Stimulated activated CD4-positive, alpha-beta T cell treated with anti-CD3 and anti-CD28 coated beads, Interleukin-2, amount 100 ng/mL, for 24 hours (primary cell): Measurements from ENCODE around the gene CACNA1I.

Experiments
- DNase-seq, 2 donors: peaks; one replicate each; pipeline ENCODE4 v3.0.0-alpha.2; 2020

The CACNA1I gene

DNA sequence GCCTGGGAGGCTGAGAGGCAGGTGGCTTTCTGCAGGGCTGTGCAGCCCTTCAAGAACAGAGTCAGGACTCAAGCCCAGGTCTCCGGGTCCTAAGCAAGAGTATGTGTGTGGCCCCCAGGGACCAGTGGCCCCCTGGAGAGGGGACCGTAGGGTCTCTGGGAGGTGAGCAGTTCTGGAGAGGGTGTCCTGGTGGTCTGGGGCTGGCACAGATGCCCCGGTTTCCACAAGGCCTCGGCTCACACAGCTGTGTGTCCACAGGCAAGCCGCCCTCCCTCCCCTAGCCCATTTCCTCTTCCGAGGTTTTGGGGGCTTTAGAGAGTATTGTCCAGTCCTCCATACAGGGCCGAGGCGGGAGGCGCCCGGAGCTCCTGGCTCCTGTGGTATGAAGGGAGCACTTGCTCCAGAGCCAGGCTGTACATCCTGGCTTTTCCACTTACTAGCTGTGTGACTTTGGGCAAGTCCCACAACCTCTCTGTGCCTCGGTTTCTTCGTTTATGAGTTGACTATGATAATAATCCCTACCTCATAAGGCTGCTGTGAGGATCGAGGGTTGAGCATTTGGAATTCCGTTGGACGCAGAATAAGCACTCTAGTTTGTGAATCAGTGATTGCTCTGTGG, 34.6 kb upstream of the CACNA1I start:
- DNase-seq = no peak

DNA sequence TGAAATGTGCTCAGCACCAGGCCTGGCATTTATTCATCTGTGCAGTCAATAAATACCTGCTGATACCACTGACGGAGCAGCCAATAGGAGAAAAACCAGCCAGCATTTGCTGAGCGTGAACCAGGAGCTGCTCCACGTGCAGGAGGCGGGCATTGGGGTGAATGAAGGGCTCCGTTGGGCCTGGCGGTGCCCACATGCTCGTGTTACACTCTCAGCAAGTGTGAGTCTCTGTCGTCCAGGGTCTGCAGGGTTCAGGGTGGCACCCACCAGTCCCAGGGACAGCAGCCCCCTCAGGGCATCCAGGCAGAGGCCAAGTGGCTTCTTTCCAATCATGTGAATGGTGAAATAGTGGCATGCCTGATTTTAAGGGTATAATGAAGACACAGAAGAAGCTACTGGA, 33.8 kb upstream of the CACNA1I start:
- DNase-seq = no peak

DNA sequence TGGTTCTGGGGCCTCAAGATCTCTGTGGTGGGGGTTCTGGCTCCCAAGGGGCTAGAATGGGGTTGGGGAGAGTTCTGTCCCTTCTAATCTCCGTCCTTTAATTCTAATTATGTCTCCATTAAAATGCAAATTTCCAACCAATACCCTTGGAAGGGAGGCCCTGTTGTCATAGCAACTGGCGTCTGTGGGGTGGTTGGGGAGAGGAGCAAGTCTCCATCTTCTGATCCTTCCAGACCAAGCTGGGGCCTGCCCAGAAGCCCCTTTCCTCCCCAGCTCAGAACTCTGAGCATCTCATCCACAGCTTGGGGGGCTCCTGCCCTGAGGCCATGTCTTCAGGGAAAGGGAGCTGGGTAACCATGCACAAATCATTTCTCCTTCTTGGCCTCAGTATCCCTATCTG, 32.6 kb upstream of the CACNA1I start:
- no peak for DNase-seq

DNA sequence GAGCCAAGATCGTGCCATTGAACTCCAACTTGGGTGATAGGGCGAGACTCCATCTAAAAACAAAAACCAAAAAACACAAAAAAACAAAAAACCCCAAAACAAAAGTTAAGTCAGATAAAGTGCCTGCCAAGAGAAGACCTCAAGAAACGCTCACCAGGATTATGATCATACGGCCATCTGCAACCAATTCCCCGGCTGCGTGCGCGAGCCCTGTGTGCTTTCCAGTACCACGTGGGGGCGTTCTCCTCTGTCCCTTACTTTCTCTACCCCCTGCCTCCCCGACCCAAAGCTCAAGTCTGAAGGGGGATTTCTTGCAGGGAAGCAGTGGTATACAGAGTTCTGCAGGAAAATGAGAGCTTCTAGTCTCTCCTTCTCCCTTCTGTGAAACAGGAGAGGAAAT, 27.5 kb upstream of the CACNA1I start:
- DNase-seq = no peak

DNA sequence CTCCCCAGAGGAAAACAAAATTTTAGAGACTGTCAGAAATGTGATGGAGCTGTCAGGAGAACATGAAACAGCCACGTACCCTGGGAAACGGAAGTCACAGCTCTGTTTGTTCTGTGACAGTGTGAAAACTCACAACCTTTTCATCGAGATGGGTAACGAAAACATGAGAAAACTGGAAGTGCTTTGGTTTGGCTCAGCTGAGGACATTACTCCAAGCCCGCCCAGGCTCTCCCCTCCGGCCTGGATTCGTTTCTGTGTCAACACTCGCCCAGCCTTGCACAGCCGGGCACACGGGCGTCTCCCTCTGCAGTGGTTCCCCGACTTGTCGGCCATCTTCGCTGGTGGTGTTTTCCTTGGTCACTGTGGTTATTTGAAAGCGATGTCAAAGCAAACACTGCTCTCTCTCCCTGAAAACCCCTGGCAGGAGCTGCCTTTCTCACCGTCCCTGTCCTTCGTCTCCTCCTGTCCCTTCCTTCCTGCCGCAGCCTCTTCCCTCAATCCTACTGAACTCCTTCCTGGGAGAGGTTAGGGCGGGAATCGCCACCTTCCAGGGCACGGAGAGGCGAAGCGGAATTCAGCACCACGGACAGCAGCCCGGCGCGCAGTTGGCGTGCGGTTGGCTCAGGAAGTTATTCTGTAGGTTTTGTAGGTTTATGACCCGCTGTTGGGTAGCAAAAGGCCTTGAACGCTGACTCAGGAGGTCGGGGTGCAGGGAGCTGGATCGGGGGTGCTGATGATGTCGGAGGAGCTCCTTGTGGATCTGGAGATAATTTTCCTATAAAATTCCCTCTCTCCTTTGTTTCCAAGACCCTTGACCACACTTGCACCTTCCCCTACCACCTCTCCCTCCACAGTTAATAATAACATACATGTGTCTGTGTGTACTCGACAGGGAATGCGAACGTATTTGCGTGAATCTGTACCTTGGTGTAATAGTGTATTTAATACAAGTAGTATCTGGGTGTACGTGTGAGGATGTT, 24.9 kb upstream of the CACNA1I start:
- peak; percentile 77 to 80 for DNase-seq

DNA sequence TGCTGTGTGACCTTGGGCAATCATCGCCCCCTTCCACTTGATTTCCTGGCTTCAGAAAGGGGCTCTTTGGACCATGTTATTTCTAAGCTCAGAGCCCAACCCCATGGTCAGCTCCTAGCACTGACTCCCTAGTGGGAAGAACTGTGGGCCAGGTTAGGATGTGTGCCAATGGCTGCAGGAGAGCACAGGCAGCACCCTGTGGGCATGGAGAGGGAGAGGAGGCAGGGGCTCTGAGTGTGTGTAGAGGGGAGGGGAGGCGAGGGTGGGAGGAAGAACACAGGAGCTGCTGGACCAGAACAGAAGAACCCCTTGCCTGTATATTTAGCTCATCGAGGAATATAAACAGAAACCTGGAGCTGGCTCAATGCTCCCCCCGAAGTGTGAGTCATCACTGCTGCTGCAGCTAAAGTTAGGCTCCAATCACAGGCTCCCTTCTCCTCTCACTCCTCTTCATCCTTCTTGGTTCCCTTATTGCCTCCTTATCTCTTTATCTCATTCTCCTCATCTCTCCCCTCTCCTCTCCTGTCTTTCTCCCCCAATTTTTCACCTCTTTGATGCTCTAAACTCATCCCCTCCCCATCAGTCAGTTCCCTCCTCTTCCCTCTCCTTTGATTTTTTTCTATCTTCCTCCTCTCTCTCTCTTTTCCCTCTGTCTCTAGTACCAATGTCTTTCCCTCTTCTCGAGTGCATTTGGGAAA, 23.5 kb upstream of the CACNA1I start:
- DNase-seq = no peak

DNA sequence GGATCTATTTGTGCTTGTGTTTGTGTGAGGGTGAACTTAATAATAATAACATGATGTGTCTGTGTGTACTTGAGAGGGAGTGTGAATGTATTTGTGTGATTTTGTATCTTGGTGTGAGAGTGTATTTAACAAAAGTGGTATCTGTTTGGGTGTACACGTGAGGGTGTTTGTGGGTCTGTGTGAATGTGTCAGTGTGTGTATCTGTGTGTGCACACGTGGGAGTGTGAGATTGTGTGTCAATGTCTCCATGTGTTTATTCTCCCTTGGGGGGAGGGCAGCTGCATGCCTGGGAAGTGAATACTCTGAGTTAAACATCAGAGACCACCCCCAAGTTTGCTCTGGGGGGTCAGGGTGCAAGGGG, 23.0 kb upstream of the CACNA1I start:
- no peak for DNase-seq

DNA sequence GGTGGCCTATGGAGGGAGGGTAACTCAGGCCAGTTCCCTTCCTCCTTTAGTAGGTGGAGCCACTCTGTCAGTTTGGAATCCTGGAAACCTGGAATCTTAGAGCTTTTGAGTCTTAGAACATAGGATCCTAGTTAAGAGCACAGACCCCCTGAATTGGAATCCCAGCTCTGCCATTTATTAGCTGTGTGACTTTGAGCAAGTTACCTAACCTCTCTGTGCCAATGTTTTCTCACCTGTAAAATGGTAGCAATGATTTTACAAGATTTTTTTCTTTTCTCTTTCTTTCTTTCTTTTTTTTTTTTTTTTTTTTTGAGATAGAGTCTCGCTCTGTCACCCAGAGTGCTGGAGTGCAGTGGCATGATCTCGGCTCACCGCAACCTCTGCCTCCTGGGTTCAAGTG, 17.1 kb upstream of the CACNA1I start:
- no peak for DNase-seq

DNA sequence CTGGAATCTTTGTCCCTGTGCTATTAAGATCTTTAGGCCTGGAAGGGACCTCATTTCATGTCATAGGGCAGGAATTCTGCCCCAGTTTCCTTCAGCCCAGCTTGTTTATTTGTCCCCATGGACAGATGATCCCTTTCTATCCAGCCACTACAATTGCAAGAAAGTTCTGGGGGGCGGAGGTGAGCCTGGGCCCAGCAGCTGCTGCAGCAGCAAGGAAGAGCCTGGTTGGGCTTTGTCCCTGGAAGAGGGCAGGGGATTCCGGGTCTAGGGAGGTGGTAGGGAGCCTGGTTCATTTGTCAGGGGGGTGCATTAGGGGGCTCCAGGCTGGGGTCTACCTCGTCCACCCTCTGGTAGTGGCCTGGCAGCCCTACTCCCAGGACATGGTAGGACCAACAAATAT, 16.4 kb upstream of the CACNA1I start:
- DNase-seq = no peak

DNA sequence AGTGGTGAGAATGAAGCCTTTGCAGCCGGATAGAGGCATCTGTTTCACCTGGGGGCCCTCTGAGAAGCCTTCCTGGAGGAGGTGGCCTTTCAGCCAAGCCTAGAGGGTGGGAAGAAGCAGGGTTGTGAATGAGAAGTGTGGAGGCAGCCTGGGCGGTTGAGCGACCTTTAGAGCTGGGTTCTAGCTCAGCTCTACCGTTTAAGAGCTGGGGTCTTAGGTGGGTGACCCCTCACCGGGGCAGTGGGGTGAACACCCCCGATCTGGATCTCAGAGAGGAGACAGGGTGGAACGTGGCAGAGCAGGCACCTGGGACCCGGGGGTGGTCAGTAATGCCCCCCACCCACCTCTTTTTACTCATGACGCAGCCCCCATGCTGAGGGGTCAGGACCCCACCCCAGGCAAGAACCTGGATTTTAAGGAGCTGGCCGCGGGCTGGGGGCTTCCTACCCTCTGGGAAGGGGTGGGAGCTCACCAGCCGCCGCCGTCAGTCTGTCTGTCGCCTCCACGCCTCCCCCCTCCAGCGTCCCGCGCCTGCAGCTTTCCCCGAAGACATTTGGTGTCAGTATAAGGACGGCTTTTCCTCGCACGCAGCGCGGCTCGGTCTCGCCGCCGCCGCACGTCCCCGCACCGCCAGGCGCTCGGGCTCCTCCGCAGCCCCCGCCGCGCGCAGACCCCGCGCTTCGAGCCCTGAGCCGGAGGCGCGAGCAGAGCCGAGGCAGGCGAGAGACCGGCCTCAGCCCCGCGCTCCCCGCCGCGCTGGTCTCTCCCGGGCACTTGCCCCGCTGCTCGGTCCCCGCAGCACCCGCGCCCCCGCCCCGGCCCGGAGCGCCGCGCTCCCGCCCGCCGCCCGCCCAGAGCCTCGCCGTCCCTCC, 13.3 kb upstream of the CACNA1I start:
- peak; percentile 54 to 59 for DNase-seq

DNA sequence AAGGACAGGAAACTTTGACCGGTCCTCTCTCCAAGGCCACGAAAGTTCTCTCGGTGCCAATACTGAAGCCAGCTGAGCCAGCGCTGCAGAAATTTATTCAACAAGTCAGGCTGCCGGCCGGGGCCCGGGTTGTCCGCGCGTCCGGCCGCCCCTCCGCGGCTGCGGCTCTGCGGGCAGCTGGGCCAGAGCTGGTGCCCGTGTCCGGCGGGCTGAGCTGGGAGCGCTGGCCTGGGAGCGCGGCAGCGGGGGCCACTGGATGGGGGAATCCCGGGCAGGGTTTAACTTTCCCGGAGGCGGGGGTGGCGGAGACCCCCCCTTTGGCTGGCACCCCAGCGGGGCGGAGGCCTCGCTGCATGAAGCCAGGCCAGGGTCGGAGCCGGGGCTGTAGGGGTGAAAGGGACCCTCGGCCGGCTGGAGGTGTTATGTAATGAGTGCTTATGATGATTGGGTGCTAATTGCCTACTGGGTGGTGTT, 12.3 kb upstream of the CACNA1I start:
- DNase-seq = no peak

DNA sequence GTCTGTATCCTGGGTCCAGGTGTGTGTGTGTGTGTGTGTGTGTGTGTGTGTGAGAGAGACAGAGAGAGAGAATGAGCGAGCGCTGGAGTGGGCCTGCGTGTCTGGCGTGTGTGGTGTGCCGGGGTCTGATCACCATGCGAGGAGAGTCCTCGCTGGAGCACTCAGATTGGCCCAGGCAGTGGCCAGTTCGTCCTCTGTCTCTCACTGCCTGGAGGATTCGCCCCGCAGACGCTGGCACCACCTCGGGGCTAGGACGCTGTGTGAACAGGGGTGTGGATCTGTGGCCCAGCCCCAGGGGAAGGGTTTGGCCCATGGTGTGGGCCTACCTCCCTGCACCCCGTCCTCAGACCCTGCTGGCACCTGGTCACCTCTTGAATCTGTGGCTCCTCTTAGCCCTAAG, 11.6 kb upstream of the CACNA1I start:
- DNase-seq = no peak

DNA sequence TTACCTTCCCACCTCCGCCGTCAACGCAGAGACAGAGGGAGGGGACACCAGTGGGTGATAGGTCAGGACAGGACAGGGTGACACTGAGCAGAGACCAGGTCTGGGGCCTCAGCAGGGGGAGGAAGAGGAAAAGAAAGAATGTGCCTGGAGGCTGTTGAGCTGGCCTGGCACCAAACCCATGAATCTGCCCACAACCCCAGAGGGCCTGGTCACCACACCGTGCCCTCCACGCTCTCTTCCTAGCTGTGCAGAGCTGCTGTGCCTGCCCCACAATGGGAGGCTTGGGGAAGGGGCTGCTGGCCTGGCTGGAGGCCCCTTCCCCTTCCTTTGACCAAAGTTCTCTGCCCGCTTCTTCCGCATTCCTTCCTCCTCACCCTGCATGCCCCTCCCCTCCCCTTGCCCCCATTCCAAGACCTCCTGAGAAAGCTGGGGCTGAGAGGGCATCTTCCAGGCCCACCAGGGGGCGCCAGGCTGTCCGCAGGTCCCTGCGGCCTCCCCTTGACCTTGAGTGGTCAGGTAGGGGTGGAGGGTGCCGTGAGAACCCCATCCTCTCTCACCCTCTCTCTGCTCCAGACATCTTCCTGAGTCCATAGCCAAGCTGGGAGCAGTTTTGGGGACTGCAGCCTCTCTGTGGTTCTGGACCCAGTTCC, 11.0 kb upstream of the CACNA1I start:
- no peak for DNase-seq

DNA sequence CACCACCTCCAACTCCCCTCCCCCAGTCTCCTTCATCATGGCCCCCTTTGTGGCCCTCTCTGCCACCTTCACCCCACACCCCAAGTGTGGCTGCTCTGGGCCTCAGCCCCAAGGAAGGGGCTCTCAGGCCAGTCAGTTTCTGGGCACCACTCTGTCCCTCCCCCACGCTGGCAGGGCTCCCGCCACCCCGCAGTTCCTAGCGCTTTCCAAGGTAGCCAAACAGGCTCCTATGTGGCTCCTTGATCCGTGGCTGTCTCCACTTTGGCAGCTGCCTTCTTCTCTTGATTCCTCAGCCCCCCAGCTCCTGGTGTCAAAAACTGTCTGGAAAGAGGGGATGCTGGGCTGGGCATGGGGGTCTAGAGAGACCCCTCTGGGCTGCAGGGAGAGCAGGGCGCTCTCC, 10.4 kb upstream of the CACNA1I start:
- DNase-seq = no peak

DNA sequence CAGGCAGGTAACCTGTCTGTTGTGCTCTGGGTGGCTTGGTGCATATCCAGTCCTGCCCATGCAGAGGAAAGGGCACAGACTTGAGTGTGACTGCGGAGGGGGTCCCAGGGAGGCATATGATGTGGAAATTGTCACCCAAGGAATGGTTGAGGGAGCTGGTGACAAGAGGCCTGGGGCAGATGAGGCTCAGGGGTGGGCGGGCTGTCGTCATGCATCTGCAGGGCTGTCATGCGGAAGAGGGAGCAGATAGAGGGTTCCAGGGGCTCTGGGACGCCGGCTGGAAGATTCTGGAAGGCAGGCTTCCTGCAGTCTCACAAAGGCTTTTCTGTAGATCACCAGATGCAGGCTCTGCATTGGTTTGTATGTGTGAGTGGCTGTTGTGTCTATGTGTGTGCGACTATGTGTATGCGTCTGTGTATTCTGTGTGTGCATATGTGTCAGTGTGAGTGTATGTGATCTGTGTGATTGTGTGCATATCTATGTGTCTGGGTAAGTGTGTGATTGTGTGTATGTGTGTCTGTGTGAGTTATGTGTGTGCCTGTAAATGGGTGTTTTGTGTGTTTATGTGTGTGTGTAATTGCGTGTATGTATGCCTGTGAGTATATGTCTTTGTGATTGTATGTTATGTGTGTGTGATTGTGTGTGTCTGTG, 7.6 kb upstream of the CACNA1I start:
- no peak for DNase-seq

DNA sequence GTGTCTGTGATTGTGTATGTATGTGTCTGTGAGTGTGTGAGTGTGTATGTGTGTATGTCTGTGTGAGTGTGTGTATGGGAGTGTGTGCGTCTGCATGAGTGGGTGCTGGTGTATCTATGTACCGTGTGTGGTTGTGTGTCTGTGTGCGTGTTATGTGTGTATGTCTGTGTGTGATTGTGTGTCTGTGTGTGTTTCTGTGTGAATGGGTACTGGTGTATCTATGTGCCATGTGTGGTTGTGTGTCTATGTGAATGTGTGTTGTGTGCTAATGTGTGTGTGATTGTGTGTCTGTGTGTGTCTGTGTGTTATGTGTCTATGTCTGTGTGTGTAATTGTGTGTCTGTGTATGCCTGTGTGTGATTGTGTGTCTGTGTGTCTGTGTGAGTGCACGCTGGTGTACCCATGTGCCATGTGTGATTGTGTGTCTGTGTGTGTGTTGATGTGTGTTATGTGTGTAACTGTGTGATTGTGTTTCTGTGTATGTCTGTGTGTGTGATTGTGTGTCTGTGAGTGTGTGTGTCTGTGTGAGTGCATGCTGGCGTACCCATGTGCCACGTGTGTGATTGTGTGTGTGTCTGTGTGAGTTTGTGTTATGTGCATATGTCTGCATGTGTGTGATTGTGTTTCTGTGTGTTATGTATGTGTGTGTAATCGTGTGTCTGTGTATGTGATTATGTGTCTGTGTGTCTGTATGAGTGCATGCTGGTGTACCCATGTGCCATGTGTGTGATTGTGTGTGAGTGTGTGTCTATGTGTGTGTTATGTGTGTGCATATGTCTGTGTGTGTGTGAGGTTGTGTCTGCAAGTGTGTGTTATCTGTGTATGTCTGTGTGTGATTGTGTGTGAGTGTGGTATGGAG, 6.8 kb upstream of the CACNA1I start:
- no peak for DNase-seq

DNA sequence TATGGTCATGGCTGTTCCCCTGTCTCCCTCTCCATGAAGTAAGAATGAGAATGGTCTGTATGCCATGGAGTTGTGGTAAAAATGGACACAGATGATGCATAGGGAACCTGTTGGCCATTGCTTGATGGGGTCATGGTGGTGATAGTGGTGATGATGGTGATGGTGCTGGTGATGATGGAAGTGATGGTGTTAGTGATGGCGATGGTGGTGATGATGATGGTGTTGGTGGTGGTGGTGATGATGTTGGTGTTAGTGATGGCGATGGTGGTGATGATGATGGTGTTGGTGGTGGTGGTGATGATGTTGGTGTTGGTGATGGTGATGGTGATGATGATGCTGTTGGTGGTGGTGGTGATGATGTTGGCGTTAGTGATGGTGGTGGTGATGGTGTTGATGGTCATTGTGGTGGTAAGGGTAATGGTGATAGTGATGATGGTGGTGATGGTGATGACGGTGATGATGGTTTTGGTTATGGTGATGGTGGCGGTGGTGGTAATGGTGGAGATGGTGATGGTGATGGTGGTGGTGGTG, 5.1 kb upstream of the CACNA1I start:
- no peak for DNase-seq

DNA sequence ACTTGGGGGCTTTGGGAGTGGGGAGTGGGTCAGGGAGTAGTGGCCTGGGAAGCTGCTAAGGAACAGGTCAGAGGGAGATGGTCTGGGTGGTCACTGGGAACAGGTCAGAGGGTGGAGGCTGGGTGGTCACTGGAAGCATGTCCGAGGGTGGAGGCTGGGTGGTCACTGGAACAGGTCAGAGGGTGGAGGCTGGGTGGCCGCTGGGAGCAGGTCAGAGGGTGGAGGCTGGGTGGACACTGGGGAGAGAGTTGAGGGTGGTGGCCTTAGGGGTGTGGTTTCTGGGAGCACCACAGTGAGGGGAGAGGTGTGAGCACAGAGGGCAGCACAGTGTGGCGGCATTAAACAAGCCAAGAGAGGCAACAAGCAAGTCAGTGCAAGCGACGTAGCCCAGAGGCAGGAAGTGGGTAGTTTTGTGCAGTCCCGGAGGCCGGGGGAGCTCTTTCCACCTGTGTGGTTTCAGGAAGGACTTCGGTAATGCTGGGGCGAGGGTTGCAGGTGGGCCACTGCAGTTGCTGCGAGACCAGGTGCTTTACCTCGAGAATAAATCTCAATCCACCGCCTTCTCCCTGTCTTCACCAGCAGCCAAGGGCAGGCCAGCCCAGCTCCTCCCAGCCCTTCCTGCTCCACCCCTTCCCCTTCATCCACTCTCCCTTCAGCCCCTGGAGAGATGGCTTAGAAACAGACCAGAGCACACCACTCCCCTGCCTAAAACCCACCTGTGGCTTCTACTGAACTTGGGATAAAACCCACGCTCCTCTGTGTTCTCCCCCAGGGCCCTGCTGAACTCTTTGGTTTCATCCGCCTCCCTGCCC, 3.2 kb upstream of the CACNA1I start:
- peak; percentile 28 to 38 for DNase-seq

DNA sequence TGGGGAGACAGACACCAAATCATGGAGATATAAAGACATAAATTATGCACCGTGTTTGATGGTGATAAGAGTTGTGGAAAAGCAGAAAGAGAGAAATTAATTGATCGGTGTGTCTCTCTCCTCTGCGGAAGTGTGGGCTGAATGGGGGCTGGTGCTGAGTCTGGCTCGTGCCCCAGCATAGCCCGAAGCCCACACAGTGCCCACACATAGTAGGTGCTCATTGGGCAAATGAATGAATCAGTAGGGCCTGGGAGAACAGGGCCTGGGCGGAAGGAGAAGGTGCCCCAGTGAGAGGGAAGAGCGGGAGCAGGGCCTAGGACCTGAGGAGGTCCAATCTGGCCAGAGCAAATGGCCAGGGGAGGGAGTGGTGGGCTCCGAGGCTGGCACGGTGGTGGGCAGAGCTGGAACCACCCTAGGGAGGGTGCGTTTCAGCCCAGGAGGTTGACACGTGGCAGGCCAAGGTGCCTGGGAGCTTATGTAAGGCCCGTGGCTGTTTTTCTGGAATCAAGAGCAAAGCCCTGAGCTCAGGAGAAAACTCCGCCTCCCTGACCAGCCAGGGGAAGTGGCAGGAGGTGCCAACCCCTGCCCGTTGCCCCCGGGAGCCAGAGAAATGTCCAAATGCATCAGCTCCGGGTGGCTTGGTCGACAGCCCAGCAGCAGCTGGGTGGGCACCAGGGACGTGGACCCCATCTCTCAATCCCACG, 2.1 kb upstream of the CACNA1I start:
- DNase-seq = no peak
